ENCODE results near the gene ZCCHC17. TPM values are rescaled to one million over a fixed set of nuclear protein-coding genes. Genes with fewer than 3 reads are reported as not detected.
A peak's percentile ranks its signal among the peaks of the same experiment; 100 is the strongest.

Gene ZCCHC17
- total RNA-seq, 1 experiment from 2014 or later: 26.8 TPM

DNA sequence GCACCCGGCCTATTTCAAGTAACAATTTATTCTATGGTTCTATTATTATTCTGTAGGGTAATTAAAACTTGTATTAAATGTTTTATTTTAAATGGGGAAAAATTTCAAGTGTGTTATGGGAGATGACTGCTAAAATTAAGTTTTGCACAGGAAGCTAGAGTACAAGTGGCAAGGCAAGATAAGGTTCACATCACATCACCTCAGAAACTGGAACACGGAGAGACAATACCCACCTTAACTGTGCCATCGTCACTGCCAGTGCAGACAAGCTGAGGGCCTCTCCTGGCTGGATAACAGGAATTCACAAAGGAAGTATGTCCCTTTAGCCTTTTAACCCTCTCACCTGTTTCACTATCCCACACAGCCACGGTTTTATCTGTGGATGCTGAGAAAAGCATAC, 7.8 kb upstream of the ZCCHC17 start:
- H3K27ac ChIP-seq: no peak overlapping the region
- no peak for TF ChIP-seq EZH2 (IDR thresholded peaks at IDR 0.05; ENCODE audit: low read depth)
- TF ChIP-seq, protein P1, sequence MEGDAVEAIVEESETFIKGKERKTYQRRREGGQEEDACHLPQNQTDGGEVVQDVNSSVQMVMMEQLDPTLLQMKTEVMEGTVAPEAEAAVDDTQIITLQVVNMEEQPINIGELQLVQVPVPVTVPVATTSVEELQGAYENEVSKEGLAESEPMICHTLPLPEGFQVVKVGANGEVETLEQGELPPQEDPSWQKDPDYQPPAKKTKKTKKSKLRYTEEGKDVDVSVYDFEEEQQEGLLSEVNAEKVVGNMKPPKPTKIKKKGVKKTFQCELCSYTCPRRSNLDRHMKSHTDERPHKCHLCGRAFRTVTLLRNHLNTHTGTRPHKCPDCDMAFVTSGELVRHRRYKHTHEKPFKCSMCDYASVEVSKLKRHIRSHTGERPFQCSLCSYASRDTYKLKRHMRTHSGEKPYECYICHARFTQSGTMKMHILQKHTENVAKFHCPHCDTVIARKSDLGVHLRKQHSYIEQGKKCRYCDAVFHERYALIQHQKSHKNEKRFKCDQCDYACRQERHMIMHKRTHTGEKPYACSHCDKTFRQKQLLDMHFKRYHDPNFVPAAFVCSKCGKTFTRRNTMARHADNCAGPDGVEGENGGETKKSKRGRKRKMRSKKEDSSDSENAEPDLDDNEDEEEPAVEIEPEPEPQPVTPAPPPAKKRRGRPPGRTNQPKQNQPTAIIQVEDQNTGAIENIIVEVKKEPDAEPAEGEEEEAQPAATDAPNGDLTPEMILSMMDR (conservative IDR thresholded peaks at IDR 0.05): no peak
- H3F3A ChIP-seq (ENCODE audit: insufficient read depth, low read depth): no peaks in the 10 kb centered on the region
- H3K36me3 ChIP-seq (ENCODE audit: low read depth): peaks cover 4% of the 10 kb centered on the region; the same call in 1 of the 2 replicates
- no peaks in the 10 kb centered on the region for H3K27me3 ChIP-seq (ENCODE audit: insufficient read depth, low read depth)
- 0 out of 2 replicates have a peak, but pooled peaks cover 4% of the 10 kb centered on the region for H3K79me2 ChIP-seq (ENCODE audit: low read depth)
- ChIA-PET CTCF (no interaction called here), POLR2A (ENCODE audit: unreplicated experiment) (no interaction called here)
- no peak overlapping the region for H3K4me2 ChIP-seq
- H4K20me1 ChIP-seq (ENCODE audit: insufficient read depth): no peaks in the 10 kb centered on the region
- no peak for DNase-seq
- H3K9me2 ChIP-seq (ENCODE audit: insufficient read depth): no peaks in the 10 kb centered on the region
- no peaks in the 10 kb centered on the region for H3K4me1 ChIP-seq (replicated peaks; ENCODE audit: insufficient read depth)
- H2AFZ ChIP-seq: no peak overlapping the region
- H3K9me3 ChIP-seq (ENCODE audit: insufficient read depth, low read depth): no peaks in the 10 kb centered on the region
- BruUV-seq (replicated peaks): no TSS peak
- intact Hi-C loops (cut with micrococcal nuclease; ENCODE audit: unreplicated experiment): no loop called here
- no peak overlapping the region for H3K4me3 ChIP-seq

DNA sequence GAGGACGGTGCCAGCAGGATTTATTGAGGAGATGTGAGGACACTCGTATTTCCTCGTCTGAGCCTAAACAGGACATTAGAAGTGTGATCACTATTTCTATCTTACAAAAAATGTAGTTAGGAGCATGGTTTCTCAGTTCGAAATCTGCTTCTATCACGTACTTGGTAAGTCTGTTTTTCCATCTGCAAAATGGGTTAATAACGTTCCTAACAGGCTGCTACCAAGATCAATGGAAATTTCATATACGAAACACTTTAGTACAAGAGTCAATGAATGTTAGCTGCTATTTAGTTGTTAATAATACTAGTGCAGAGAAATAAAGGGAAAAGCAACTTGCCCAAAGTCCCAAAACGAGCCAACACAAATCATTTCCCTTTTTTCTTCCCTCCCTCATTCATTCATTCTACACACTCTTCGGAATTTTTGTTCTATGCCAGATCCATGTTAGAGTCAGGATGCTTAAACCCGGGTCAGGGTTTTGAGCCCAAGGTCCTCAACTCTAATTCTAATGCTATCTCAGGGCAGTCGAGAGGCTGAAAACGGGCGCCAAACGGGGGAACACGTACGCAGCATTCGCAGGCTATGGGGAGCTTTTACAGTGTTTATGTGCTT, 852 bp upstream of the ZCCHC17 start:
- no peaks in the 10 kb centered on the region for H3F3A ChIP-seq (ENCODE audit: insufficient read depth, low read depth)
- 0 out of 2 replicates have a peak overlapping the region, but pooled peaks have one; percentile 24 for H3K27ac ChIP-seq
- 0 out of 2 replicates have a peak, but pooled peaks cover 4% of the 10 kb centered on the region for H3K36me3 ChIP-seq (ENCODE audit: low read depth)
- no peaks in the 10 kb centered on the region for H3K27me3 ChIP-seq (ENCODE audit: insufficient read depth, low read depth)
- no peak for TF ChIP-seq EZH2 (IDR thresholded peaks at IDR 0.05; ENCODE audit: low read depth)
- TF ChIP-seq, protein P1 (conservative IDR thresholded peaks at IDR 0.05): no peak
- H3K4me2 ChIP-seq: peak overlapping the region; percentile 92
- no peaks in the 10 kb centered on the region for H3K9me2 ChIP-seq (ENCODE audit: insufficient read depth)
- CTCF ChIA-PET: interaction anchor here (0.5 kb wide), 1 partner anchor 574 kb away, joined by 6 read pairs; no protein-coding TSS in a partner anchor
- no peaks in the 10 kb centered on the region for H3K9me3 ChIP-seq (ENCODE audit: insufficient read depth, low read depth)
- peaks cover 61% of the 10 kb centered on the region for H3K79me2 ChIP-seq (ENCODE audit: low read depth)
- peak overlapping the region; percentile 81 for H2AFZ ChIP-seq
- no peaks in the 10 kb centered on the region for H4K20me1 ChIP-seq (ENCODE audit: insufficient read depth)
- peaks cover 9% of the 10 kb centered on the region; the same call in 1 of the 2 replicates for H3K4me1 ChIP-seq (replicated peaks; ENCODE audit: insufficient read depth)
- intact Hi-C loops (cut with micrococcal nuclease; ENCODE audit: unreplicated experiment): loop anchor here (2.0 to 10.0 kb wide), 2 partner anchors 129 to 253 kb away; no protein-coding TSS in a partner anchor
- BruUV-seq (replicated peaks): TSS peak; percentile 64
- DNase-seq: no peak
- POLR2A ChIA-PET (ENCODE audit: unreplicated experiment): no interaction called here
- peak overlapping the region; percentile 72 for H3K4me3 ChIP-seq

DNA sequence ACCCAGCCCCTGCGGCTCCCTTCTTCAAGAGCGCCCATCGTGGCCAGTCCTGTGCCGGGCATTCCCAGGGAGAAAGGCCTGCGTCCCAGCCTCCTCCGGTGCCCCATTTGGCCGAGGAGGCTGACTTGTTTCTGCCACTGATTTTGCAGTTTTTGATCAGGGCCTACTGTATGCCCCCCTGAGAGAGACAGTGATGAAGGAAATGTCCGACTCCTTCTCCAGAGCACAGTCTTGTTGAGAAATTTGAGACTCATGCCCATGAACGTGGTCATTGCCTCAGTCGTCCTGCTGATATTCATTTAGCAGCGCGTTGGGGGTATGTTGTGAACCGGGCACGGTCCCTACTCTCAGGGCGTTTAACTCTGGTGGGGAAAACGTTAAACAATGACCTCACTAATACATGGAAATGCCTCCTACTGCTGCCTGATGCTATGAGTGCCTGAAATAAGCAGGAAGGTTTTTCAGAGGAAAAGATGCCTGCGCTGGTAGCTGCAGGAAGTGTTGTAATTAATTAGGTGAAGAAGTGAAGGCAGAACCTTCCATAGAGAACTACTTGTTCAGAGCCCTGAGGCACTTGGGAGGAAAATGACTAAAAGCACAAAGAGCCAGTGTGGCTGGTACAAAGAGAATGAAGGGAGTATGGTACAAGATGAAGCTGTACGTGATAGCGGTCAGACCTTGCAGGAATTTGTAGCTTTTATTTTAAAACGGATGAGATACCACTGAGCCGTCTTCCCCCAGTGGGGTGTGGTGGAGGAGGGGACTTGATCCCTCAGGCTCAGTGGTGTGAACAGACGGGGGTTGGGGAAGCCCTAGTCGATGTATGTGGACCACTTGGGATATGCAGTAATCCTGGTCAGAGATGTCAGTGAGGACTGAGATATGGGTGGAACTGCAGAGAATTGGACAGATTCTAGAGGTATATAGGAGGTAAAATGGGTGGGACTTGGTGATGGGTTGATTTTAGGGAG, 730 bp downstream of the ZCCHC17 start:
- POLR2A ChIA-PET (ENCODE audit: unreplicated experiment): interaction anchor here (0.5 to 0.6 kb wide), 4 partner anchors 11 to 737 kb away, joined by 3 to 7 read pairs (median 4); no protein-coding TSS in a partner anchor

More for the DNA sequence above, 730 bp downstream of the ZCCHC17 start:
- CTCF ChIA-PET: interaction anchor here (0.5 to 0.8 kb wide), 3 partner anchors 10 to 1223 kb away, joined by 3 to 8 read pairs (median 5); no protein-coding TSS in a partner anchor
- H2AFZ ChIP-seq: peak overlapping the region; percentile 83
- H3K9me2 ChIP-seq (ENCODE audit: insufficient read depth): no peaks in the 10 kb centered on the region
- H3K27ac ChIP-seq: no peak overlapping the region
- H3K36me3 ChIP-seq (ENCODE audit: low read depth): no peaks in the 10 kb centered on the region
- no peaks in the 10 kb centered on the region for H3K27me3 ChIP-seq (ENCODE audit: insufficient read depth, low read depth)
- H3K4me1 ChIP-seq (replicated peaks; ENCODE audit: insufficient read depth): peaks cover 9% of the 10 kb centered on the region; the same call in 1 of the 2 replicates
- no peak for TF ChIP-seq EZH2 (IDR thresholded peaks at IDR 0.05; ENCODE audit: low read depth)
- TF ChIP-seq, protein P1 (conservative IDR thresholded peaks at IDR 0.05): no peak
- peak; percentile 2 to 50 for DNase-seq
- H3K4me3 ChIP-seq: peak overlapping the region; percentile 72
- BruUV-seq (replicated peaks): TSS peak; percentile 75
- intact Hi-C loops (cut with micrococcal nuclease; ENCODE audit: unreplicated experiment): loop anchor here (2.0 to 10.0 kb wide), 2 partner anchors 127 to 251 kb away; no protein-coding TSS in a partner anchor
- H3K4me2 ChIP-seq: peak overlapping the region; percentile 85
- H4K20me1 ChIP-seq (ENCODE audit: insufficient read depth): no peaks in the 10 kb centered on the region
- H3K9me3 ChIP-seq (ENCODE audit: insufficient read depth, low read depth): no peaks in the 10 kb centered on the region
- peaks cover 66% of the 10 kb centered on the region for H3K79me2 ChIP-seq (ENCODE audit: low read depth)
- H3F3A ChIP-seq (ENCODE audit: insufficient read depth, low read depth): no peaks in the 10 kb centered on the region

All from PC-9 (cell line).